Stimulated activated CD4-positive, alpha-beta T cell treated with anti-CD3 and anti-CD28 coated beads, TNF-alpha, amount 100 ng/mL, for 1 hour (primary cell): ENCODE measurements around the gene SH3RF3.

Experiments used
- DNase-seq, 3 donors: peaks; one replicate each; pipeline ENCODE4 v3.0.0-alpha.2; 2020; ENCODE audit warnings: low read depth in 3 of 3, low spot score in 1 of 3

Gene SH3RF3

GRCh38 chr2:109482361-109482861, 353.4 kb downstream of the SH3RF3 start:
- DNase-seq = no peak

GRCh38 chr2:109486711-109487535, 357.9 kb downstream of the SH3RF3 start:
- no peak for DNase-seq

GRCh38 chr2:109487536-109487869, 358.5 kb downstream of the SH3RF3 start:
- DNase-seq = no peak

- DNase-seq = no peak
These were observed 359.1 kb downstream of the SH3RF3 start for GRCh38 chr2:109487871-109488655.

GRCh38 chr2:109489296-109489695, 360.3 kb downstream of the SH3RF3 start:
- DNase-seq = no peak

- DNase-seq = no peak
These were observed 364.4 kb downstream of the SH3RF3 start for GRCh38 chr2:109493176-109493935.

- no peak for DNase-seq
These were observed 365.3 kb downstream of the SH3RF3 start for GRCh38 chr2:109494351-109494750.

- DNase-seq = no peak
These were observed 368.5 kb downstream of the SH3RF3 start for GRCh38 chr2:109497463-109497862.

GRCh38 chr2:109497911-109498870, 369.2 kb downstream of the SH3RF3 start:
- no peak for DNase-seq

- DNase-seq = no peak
These were observed 369.9 kb downstream of the SH3RF3 start for GRCh38 chr2:109498906-109499305.

- DNase-seq = no peak
These were observed 370.6 kb downstream of the SH3RF3 start for GRCh38 chr2:109499566-109499965.

GRCh38 chr2:109500910-109501309, 371.9 kb downstream of the SH3RF3 start:
- DNase-seq = no peak

- no peak for DNase-seq
These were observed 372.5 kb downstream of the SH3RF3 start for GRCh38 chr2:109501461-109501860.

GRCh38 chr2:109503191-109503590, 374.2 kb downstream of the SH3RF3 start:
- DNase-seq = no peak

- no peak for DNase-seq
These were observed 378.2 kb downstream of the SH3RF3 start for GRCh38 chr2:109507217-109507616.

GRCh38 chr2:109507828-109508227, 378.8 kb downstream of the SH3RF3 start:
- DNase-seq = no peak

GRCh38 chr2:109508556-109508955, 379.6 kb downstream of the SH3RF3 start:
- no peak for DNase-seq

- DNase-seq = peak; percentile 40 to 63 (median 58)
These were observed 381.4 kb downstream of the SH3RF3 start for GRCh38 chr2:109510136-109511028.

- no peak for DNase-seq
These were observed 382.2 kb downstream of the SH3RF3 start for GRCh38 chr2:109511168-109511567.
